GM19043 (cell line): ENCODE measurements around the gene BCAN.

ENCODE experiments used
- ATAC-seq: cut with Tn5 transposase; IDR thresholded peaks from one replicate; pipeline ENCODE4 v1.9.1; 2021; ENCODE audit warnings: low read depth; ENCODE audit not compliant: unreplicated experiment

Gene BCAN

GRCh38 chr1:156692925-156693847 lies 51.3 kb downstream of the BCAN start:
- ATAC-seq: no peak

GRCh38 chr1:156693848-156694689 lies 52.2 kb downstream of the BCAN start:
- ATAC-seq: no peak

GRCh38 chr1:156694690-156694962 lies 52.7 kb downstream of the BCAN start:
- ATAC-seq: no peak

- no peak for ATAC-seq
These were observed 54.8 kb downstream of the BCAN start for GRCh38 chr1:156696755-156697154.

- ATAC-seq: no peak
These were observed 55.6 kb downstream of the BCAN start for GRCh38 chr1:156697481-156697880.

GRCh38 chr1:156698995-156699394 lies 57.1 kb downstream of the BCAN start:
- ATAC-seq: no peak

GRCh38 chr1:156700736-156701531 lies 59.0 kb downstream of the BCAN start:
- ATAC-seq: no peak

- no peak for ATAC-seq
These were observed 61.4 kb downstream of the BCAN start for GRCh38 chr1:156703336-156703735.

- no peak for ATAC-seq
These were observed 61.8 kb downstream of the BCAN start for GRCh38 chr1:156703741-156704140.

GRCh38 chr1:156704166-156704711 lies 62.3 kb downstream of the BCAN start:
- ATAC-seq: no peak

- no peak for ATAC-seq
These were observed 63.0 kb downstream of the BCAN start for GRCh38 chr1:156704930-156705320.

- no peak for ATAC-seq
These were observed 63.5 kb downstream of the BCAN start, which contains the start of gene CRABP2 for GRCh38 chr1:156705321-156705917. TSS of gene CRABP2 (minus strand) at chr1:156705583. CDS start at chr1:156705446, 137 bp downstream.

GRCh38 chr1:156705918-156706656 lies 64.2 kb downstream of the BCAN start:
- no peak for ATAC-seq

GRCh38 chr1:156706657-156707416 lies 64.9 kb downstream of the BCAN start:
- no peak for ATAC-seq

GRCh38 chr1:156707417-156708217 lies 65.7 kb downstream of the BCAN start:
- ATAC-seq: no peak

- no peak for ATAC-seq
These were observed 66.3 kb downstream of the BCAN start for GRCh38 chr1:156708218-156708661.

- no peak for ATAC-seq
These were observed 67.1 kb downstream of the BCAN start for GRCh38 chr1:156709031-156709430.
